Measurements from ENCODE around the gene NRIP3. TPM values are rescaled to one million over a fixed set of nuclear protein-coding genes. Genes with fewer than 3 reads are reported as not detected.

Gene NRIP3
- total and polyA plus RNA-seq, 12 donors = 0.13 to 1.9 (median 1.1) TPM; not detected in 1

DNA sequence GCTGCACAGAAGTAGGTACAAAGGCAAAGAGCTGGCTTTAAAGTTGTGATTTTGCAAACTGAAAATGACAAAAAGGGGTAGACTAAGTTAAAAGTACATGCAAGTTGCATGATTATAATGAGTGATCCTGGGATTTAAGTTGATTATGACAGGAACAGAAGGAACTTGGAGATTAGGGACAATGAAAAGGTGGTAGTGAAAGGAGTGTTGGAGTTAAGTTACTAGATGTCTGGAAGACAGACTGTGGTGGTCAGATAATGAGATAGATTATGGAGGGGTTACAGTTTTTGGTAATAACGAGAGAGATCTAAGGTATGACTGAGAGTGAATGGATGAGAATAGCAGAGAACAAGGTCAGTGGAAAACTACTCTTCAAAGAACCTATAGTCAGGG lies 31.9 kb downstream of the NRIP3 start:
- 77 to 79% methylated on average over 1 of the region's 1 CpG for WGBS, 2 donors
- no peaks in the 10 kb centered on the region for H3K27me3 ChIP-seq
- no peak overlapping the region for H3K27ac ChIP-seq
- peaks cover 0 to 4% (median 0%) of the 10 kb centered on the region in 9 donors for H3K4me1 ChIP-seq
- ATAC-seq (no peak), DNase-seq (no peak)
- no peaks in the 10 kb centered on the region for H3K9me3 ChIP-seq
- TF ChIP-seq CTCF (IDR thresholded peaks at IDR 0.05) = no peak
- intact Hi-C loops (cut with DNase I) = no loop called here
- peaks cover 0 to 9% (median 0%) of the 10 kb centered on the region in 9 donors for H3K36me3 ChIP-seq
- H3K4me3 ChIP-seq = no peak overlapping the region

DNA sequence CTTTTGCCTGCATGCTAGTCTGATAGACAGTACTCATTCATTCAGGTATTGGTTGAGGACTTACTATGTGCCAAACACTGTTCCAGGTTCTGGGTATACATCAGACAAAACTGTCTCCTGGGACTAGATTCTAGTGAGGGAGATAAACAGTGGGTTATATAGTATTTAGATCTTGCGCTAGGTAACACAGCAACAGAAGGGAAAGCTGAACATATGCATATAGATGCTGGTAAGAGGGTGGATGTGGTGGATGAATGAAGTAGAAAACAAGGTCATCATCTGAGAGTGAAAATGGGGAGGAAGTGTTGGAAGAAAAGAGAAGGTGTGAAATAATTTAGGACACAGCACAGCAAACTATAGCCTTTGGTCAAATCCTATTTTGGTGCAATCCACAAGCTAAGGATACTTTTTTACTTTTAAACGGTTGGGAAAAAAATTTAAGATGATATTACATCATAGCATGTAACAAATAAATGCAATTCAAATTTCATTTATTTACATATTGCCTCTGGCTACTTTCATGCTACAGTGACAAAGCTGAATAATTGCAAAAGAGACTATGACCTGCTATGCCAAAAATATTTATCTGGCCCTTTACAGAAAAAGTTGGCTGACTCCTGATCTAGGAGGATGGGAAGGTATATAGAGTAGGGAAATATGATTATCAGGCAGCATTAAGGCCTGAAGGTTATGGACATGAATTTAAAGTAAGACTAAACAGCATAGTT lies 32.4 kb downstream of the NRIP3 start:
- ATAC-seq (no peak), DNase-seq (no peak)
- intact Hi-C loops (cut with DNase I) = no loop called here
- H3K9me3 ChIP-seq = no peaks in the 10 kb centered on the region
- H3K4me1 ChIP-seq = peaks cover 0 to 4% (median 0%) of the 10 kb centered on the region in 9 donors
- H3K27me3 ChIP-seq = no peaks in the 10 kb centered on the region
- no peak overlapping the region for H3K4me3 ChIP-seq
- 87 to 91% methylated on average over 2 of the region's 2 CpGs for WGBS, 2 donors
- no peak for TF ChIP-seq CTCF (IDR thresholded peaks at IDR 0.05)
- H3K36me3 ChIP-seq = peaks cover 0 to 9% (median 0%) of the 10 kb centered on the region in 9 donors
- no peak overlapping the region for H3K27ac ChIP-seq

DNA sequence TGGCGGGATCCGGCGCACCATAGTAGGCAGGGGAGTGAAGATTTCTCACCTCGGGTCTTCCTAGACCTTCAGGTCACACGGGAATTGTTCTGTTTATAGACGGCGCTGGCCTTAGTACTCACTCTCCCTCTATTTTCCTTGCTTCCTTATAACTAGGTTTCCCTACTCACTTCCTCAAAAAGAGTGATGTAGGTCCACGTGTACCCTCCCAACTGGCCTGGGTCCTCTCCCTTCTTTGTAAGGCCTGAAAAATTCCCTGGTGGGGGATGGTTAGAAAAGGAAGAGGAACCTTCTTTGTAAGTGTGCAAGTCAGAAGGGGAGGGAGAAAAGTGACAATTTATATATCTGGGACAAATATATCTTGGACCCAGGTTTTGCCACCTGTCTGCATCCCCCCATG lies 36.6 kb downstream of the NRIP3 start:
- no peaks in the 10 kb centered on the region for H3K9me3 ChIP-seq
- no peaks in the 10 kb centered on the region for H3K27me3 ChIP-seq
- no peak for ATAC-seq
- no peak for TF ChIP-seq CTCF (IDR thresholded peaks at IDR 0.05)
- H3K36me3 ChIP-seq = peaks cover 0 to 9% (median 0%) of the 10 kb centered on the region in 9 donors
- no peak overlapping the region for H3K27ac ChIP-seq
- H3K4me3 ChIP-seq = no peak overlapping the region
- intact Hi-C loops (cut with DNase I) = loop anchor here in 1 of 10 donors (10.0 kb wide), 1 partner anchor 282 kb away; the partner anchor contains the start of genes RPL27A and TRIM66
- WGBS, 2 donors = 81 to 86% methylated on average over 8 of the region's 8 CpGs
- no peak for DNase-seq
- peaks cover 5 to 28% (median 24%) of the 10 kb centered on the region in 9 donors for H3K4me1 ChIP-seq

DNA sequence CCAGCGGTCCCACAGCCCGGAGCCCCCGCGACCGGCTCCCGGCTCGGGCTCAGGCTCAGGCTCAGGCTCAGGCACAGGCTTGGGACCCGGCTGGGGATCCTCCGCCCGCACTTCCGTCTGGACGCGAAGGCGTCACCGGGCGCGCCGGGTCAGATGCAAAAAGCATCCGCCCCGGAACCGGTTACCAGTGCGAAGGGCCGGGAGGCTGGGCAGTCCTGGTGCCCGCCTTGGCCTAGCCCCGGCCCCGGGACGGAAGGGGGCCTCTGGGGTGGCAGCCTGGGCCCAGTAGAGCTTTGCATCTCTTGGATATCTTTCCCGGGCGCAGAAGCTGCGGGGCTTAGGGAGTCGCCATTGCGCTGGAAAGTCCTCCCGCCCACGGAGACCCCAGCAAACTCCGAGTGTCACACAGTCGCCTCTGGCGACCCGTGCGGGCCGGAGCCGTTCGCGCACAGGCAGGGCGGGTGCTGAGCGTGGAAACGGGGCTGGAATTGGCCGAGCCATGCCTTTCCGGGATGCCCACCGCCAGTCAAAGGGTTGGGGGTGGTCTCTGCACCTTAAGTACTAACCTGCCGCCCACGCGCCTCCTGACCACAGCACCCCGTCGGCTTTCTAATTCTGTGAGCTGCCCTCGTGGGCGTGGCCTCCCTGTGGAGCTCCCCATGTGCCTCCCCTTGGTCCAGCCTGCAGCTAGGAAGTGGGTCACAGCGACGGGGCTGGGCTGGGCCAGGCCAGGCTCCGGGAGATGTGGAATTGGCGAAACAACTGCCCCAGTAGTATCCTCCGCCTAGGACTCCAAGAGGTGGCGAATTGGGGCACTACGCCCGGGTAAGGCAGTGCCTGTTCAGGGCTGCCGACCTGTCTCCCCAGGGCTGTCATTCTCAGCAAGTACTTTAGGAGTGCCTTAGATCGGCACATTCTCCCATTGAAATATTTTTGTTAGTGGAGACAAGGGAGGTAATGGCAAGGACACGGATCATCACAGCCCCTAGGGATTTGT lies 39.2 kb downstream of the NRIP3 start, which contains the start of gene TMEM9B:
TSS of gene TMEM9B (minus strand) at position 119 of the 997 bp plus-strand sequence. CDS start 129 bp downstream, outside the sequence.
- WGBS, 2 donors = 0% methylated on average over 67 of the region's 67 CpGs
- TF ChIP-seq CTCF (IDR thresholded peaks at IDR 0.05) = no peak

More for the DNA sequence above, 39.2 kb downstream of the NRIP3 start, which contains the start of gene TMEM9B:
- Histone ChIP-seq H3K9me3 (no peaks in the 10 kb centered on the region), H3K4me1 (peaks cover 5 to 44% (median 31%) of the 10 kb centered on the region in 9 donors), H3K36me3 (peaks cover 0 to 24% (median 0%) of the 10 kb centered on the region in 9 donors), H3K27ac (peak within 1 kb of the TSS; percentile 74 to 99 (median 98)), H3K4me3 (peak within 1 kb of the TSS; percentile 67 to 99 (median 85)), H3K27me3 (no peaks in the 10 kb centered on the region)
- peak; percentile 90 to 91 for DNase-seq
- intact Hi-C loops (cut with DNase I) = loop anchor here in 7 of 10 donors (2.0 to 10.0 kb wide), 8 partner anchors 47 to 282 kb away; partner anchors contain the start of genes AKIP1 (in 4 of the 7), RPL27A (in 4 of the 7) and TRIM66 (in 4 of the 7)
- ATAC-seq = peak; percentile 95 to 98 (median 97)
